Liver (tissue), 9 donors: ENCODE results near the gene ANKZF1. TPM values are rescaled to one million over a fixed set of nuclear protein-coding genes. Genes with fewer than 3 reads are reported as not detected.
A peak's percentile ranks its signal among the peaks of the same experiment; 100 is the strongest.
"Not testable (repeated sequence)": the region's sequence is repeated elsewhere in the genome, so short reads cannot be mapped to it uniquely, and the experiment has no call there.

ENCODE experiments used
- DNase-seq: peaks from one replicate; pipeline ENCODE4 v3.0.0-alpha.2; 2017; ENCODE audit warnings: low spot score
- H3K27ac ChIP-seq, 2 donors: one replicate each; pipeline ENCODE4 v1.7.0; 2013; ENCODE audit warnings: inconsistent platforms in 2 of 2, low read length in 2 of 2, control low read depth in 1 of 2, low read depth in 1 of 2, mild to moderate bottlenecking in 1 of 2
- H3K27me3 ChIP-seq, 4 donors: one replicate each; pipeline versions ENCODE4 v1.6.1 to v1.7.0; 2013; ENCODE audit warnings: low read length in 3 of 4, inconsistent platforms in 1 of 4, mild to moderate bottlenecking in 1 of 4, moderate library complexity in 1 of 4; ENCODE audit not compliant: control insufficient read depth in 4 of 4, insufficient read depth in 4 of 4
- H3K36me3 ChIP-seq, 4 donors: one replicate each; pipeline versions ENCODE4 v1.6.1 to v1.7.0; 2013; ENCODE audit warnings: low read length in 3 of 4, mild to moderate bottlenecking in 3 of 4, low read depth in 1 of 4, moderate library complexity in 1 of 4; ENCODE audit not compliant: control insufficient read depth in 4 of 4, insufficient read depth in 3 of 4
- H3K4me1 ChIP-seq, 4 donors: one replicate each; pipeline versions ENCODE4 v1.6.1 to v1.7.0; 2013; ENCODE audit warnings: low read length in 3 of 4, mild to moderate bottlenecking in 3 of 4, moderate library complexity in 1 of 4; ENCODE audit not compliant: control insufficient read depth in 4 of 4, insufficient read depth in 4 of 4
- H3K4me3 ChIP-seq, 3 donors: one replicate each; pipeline versions ENCODE4 v1.6.1 to v1.7.0; 2013; ENCODE audit warnings: low read length in 3 of 3, control low read depth in 1 of 3, low read depth in 1 of 3, mild to moderate bottlenecking in 1 of 3
- H3K9ac ChIP-seq, 2 donors: one replicate each; pipeline ENCODE4 v1.7.0; 2013; ENCODE audit warnings: low read length in 2 of 2, mild to moderate bottlenecking in 2 of 2, moderate library complexity in 2 of 2, control low read depth in 1 of 2, low read depth in 1 of 2
- H3K9me3 ChIP-seq, 4 donors: one replicate each; pipeline versions ENCODE4 v1.6.1 to v1.7.0; 2013; ENCODE audit warnings: low read length in 3 of 4; ENCODE audit not compliant: control insufficient read depth in 4 of 4
- CTCF ChIP-seq: fragments of 150-350 bp; IDR thresholded peaks from 2 replicates; pipeline ENCODE4 v1.5.1; 2017; ENCODE audit warnings: improper control_type of control experiment, low read depth, low read length; ENCODE audit not compliant: missing input control
- GABPA ChIP-seq, 2 donors: IDR thresholded peaks in 1 of 2; conservative IDR thresholded peaks in 1 of 2; 2 replicates each; pipeline ENCODE4 v1.6.1; 2016; ENCODE audit warnings: antibody characterized with exemption in 2 of 2, mild to moderate bottlenecking in 1 of 2, moderate library complexity in 1 of 2
- MAX ChIP-seq: IDR thresholded peaks from 2 replicates; pipeline ENCODE4 v1.6.1; 2016; ENCODE audit warnings: antibody characterized with exemption
- RAD21 ChIP-seq, 2 donors: IDR thresholded peaks; 2 replicates each; pipeline ENCODE4 v1.6.1; 2016; ENCODE audit warnings: antibody characterized with exemption in 2 of 2, mild to moderate bottlenecking in 2 of 2
- REST ChIP-seq: IDR thresholded peaks from 2 replicates; pipeline ENCODE4 v1.6.1; 2016; ENCODE audit warnings: antibody characterized with exemption, mild to moderate bottlenecking
- SP1 ChIP-seq: IDR thresholded peaks from 2 replicates; pipeline ENCODE4 v1.6.1; 2018; ENCODE audit warnings: antibody characterized with exemption, mild to moderate bottlenecking
- TAF1 ChIP-seq: conservative IDR thresholded peaks from 2 replicates; pipeline ENCODE4 v1.6.1; 2016; ENCODE audit warnings: antibody characterized with exemption, mild to moderate bottlenecking
- YY1 ChIP-seq: IDR thresholded peaks from 2 replicates; pipeline ENCODE4 v1.6.1; 2016; ENCODE audit warnings: antibody characterized with exemption, mild to moderate bottlenecking
- ZBTB33 ChIP-seq: IDR thresholded peaks from 2 replicates; pipeline ENCODE4 v1.6.1; 2016; ENCODE audit warnings: antibody characterized with exemption
- WGBS: extraction: QIAGEN DNeasy Blood & Tissue Kit; methylation state at CpG from one replicate; pipeline ENCODE4 v1.1.7; 2013; 5-methylcytosine and 5-hydroxymethylcytosine counted together
- polyA plus RNA-seq, 2 donors: library from polyadenylated mRNA; stranded (reverse) in 1 of 2; unstranded in 1 of 2; fragments of 200-250 nt in 1 of 2; fragments of >200 nt in 1 of 2; fragmentation: Nextera tagmentation in 1 of 2; extraction: Ambion mirVana in 1 of 2; gene quantifications; one replicate each; pipeline versions ENCODE4 v1.2.1 to v1.2.3, GENCODE V29; 2013 to 2015
- total RNA-seq, 2 donors: library from RNA; depleted of rRNA; stranded (reverse); fragments of >200 nt; gene quantifications; one replicate each; pipeline ENCODE4 v1.2.3, GENCODE V29; 2014
- donor health status: healthy.
- donor health status: healthy.
- donor health status: healthy.
- donor health status: healthy.
- donor health status: healthy.

The ANKZF1 gene
- total and polyA plus RNA-seq, 4 donors: 9.0 to 30.6 (median 20.5) TPM

GRCh38 chr2:219253753-219254589 is 24.4 kb downstream of the ANKZF1 start, which contains the start of gene TUBA4A:
TSS of gene TUBA4A (minus strand) at chr2:219253918. CDS start at chr2:219253858, 60 bp downstream.
- Histone ChIP-seq H3K27me3 (no peaks in the 10 kb centered on the region), H3K4me1 (peaks cover 13 to 41% (median 29%) of the 10 kb centered on the region in 4 donors), H3K36me3 (peaks cover 0 to 3% (median 0%) of the 10 kb centered on the region in 4 donors), H3K9ac (peak within 1 kb of the TSS; percentile 65 to 83), H3K9me3 (no peaks in the 10 kb centered on the region), H3K27ac (peak within 1 kb of the TSS; percentile 65 to 79), H3K4me3 (peak within 1 kb of the TSS; percentile 63 to 86 (median 64))
- TF ChIP-seq REST: peak; percentile 93
- TF ChIP-seq YY1: peak; percentile 54
- TF ChIP-seq CTCF: peak; percentile 8
- TF ChIP-seq GABPA (IDR thresholded peaks at IDR 0.05 in 1 of 2, conservative IDR thresholded peaks at IDR 0.05 in 1 of 2): no peak
- peak; percentile 29 to 33 for TF ChIP-seq RAD21 (IDR thresholded peaks at IDR 0.05)
- TF ChIP-seq SP1: peak; percentile 61
- no peak for TF ChIP-seq ZBTB33
- TF ChIP-seq TAF1: peak; percentile 82
- DNase-seq: peak; percentile 88
- under 1% methylated on average over 76 of the region's 76 CpGs for WGBS

GRCh38 chr2:219254590-219255201 is 25.1 kb downstream of the ANKZF1 start:
- Histone ChIP-seq H3K4me1 (peaks cover 12 to 33% (median 22%) of the 10 kb centered on the region in 4 donors), H3K36me3 (peaks cover 0 to 3% (median 0%) of the 10 kb centered on the region in 4 donors), H3K27ac (peak overlapping the region; percentile 65 to 79), H3K27me3 (no peaks in the 10 kb centered on the region), H3K9me3 (no peaks in the 10 kb centered on the region), H3K4me3 (peak overlapping the region; percentile 63 to 86 (median 64)), H3K9ac (peak overlapping the region; percentile 51 to 65)
- TF ChIP-seq RAD21 (IDR thresholded peaks at IDR 0.05): no peak
- TF ChIP-seq MAX: no peak
- TF ChIP-seq SP1: no peak
- WGBS: 23% methylated on average over 12 of the region's 12 CpGs
- no peak for DNase-seq

GRCh38 chr2:219258942-219259341 is 29.3 kb downstream of the ANKZF1 start:
- WGBS: 89% methylated on average over 10 of the region's 10 CpGs
- DNase-seq: not testable (repeated sequence)

More at GRCh38 chr2:219258942-219259341, 29.3 kb downstream of the ANKZF1 start:
- H3K27ac ChIP-seq, H3K27me3 ChIP-seq, H3K9me3 ChIP-seq, H3K4me3 ChIP-seq, H3K9ac ChIP-seq, H3K36me3 ChIP-seq, H3K4me1 ChIP-seq: not testable (repeated sequence)
